Astrocyte (in vitro differentiated cells and primary cell): ENCODE measurements around the gene OR13C3.

ENCODE experiments used
- EZH2 ChIP-seq: IDR thresholded peaks from 2 replicates; pipeline ENCODE4 v1.6.1; 2012; ENCODE audit warnings: mild to moderate bottlenecking, low read length, inconsistent platforms; ENCODE audit not compliant: insufficient read depth
- TF ChIP-seq, protein P1 (sequence below): IDR thresholded peaks from 2 replicates; pipeline ENCODE4 v1.5.1; 2011; ENCODE audit warnings: low read depth, mild to moderate bottlenecking, inconsistent platforms, low read length, moderate library complexity; ENCODE audit not compliant: insufficient read depth

DNA sequence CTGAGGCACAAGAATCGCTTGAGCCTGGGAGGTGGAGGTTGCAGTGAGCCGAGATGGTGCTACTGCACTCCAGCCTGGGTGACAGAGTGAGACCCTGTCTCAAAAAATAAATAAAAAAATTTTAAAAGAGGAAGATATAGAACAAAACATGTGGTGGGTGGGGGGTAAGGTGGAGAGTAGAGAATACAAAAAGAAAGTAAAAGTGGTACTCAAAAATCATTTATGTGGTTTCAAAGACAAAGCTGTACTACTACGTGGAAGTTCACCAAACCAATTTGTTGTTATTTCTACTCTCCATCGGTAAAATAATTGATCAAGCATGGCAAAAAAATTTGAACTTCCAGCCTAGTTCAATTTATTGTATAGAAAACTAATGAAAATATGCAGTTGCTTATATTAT is 8.0 kb upstream of the OR13C3 start:
- TF ChIP-seq, protein P1, sequence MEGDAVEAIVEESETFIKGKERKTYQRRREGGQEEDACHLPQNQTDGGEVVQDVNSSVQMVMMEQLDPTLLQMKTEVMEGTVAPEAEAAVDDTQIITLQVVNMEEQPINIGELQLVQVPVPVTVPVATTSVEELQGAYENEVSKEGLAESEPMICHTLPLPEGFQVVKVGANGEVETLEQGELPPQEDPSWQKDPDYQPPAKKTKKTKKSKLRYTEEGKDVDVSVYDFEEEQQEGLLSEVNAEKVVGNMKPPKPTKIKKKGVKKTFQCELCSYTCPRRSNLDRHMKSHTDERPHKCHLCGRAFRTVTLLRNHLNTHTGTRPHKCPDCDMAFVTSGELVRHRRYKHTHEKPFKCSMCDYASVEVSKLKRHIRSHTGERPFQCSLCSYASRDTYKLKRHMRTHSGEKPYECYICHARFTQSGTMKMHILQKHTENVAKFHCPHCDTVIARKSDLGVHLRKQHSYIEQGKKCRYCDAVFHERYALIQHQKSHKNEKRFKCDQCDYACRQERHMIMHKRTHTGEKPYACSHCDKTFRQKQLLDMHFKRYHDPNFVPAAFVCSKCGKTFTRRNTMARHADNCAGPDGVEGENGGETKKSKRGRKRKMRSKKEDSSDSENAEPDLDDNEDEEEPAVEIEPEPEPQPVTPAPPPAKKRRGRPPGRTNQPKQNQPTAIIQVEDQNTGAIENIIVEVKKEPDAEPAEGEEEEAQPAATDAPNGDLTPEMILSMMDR = no peak
- TF ChIP-seq EZH2 = no peak
